ENCODE measurements around the gene SDHAF1. TPM values are rescaled to one million over a fixed set of nuclear protein-coding genes. Genes with fewer than 3 reads are reported as not detected.

SDHAF1 gene
- total and polyA plus RNA-seq, 3 experiments from 2014 or later = 21.0 to 54.2 (median 21.9) TPM

DNA sequence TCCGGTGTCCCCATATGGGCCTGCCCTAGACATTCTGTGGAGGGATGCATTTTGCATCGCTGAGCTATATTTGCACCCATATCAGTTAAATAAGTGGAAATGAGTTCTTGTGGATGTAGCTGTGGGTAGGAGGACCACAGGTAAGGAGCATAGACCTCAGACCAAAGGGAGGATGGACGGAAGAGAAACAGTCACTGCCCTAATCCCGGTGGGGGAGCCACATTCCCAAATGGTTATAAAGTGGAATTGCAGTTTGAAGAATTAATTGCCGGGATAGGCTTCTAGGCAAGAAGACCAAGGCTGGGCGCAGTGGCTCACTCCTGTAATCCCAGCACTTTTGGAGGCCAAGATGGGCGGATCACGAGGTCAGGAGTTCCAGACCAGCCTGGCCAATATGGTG lies 1.8 kb downstream of the SDHAF1 start:
- Mint-ChIP-seq H3K4me1 (peaks cover 37 to 51% (median 47%) of the 10 kb centered on the region in 3 donors), H3K9me3 (peaks cover 0 to 2% (median 0%) of the 10 kb centered on the region in 5 donors), H3K27me3 (no peaks in the 10 kb centered on the region), H3K4me3 (peak overlapping the region; percentile 87 to 96 (median 89)), H3K36me3 (peaks cover 0 to 40% (median 4%) of the 10 kb centered on the region in 3 donors), H3K27ac (peak overlapping the region; percentile 3 to 91 (median 86))
- Histone ChIP-seq H3K4me3 (ENCODE audit: low read length) (no peak overlapping the region), H3K27ac (ENCODE audit: low read depth, low read length) (no peak overlapping the region), H3K9me3 (ENCODE audit: low read length) (no peaks in the 10 kb centered on the region), H3K36me3 (ENCODE audit: insufficient read depth, low read length) (no peaks in the 10 kb centered on the region), H3K27me3 (ENCODE audit: insufficient read depth, low read length, poor library complexity, severe bottlenecking) (no peaks in the 10 kb centered on the region), H3K4me1 (ENCODE audit: insufficient read depth, low read length) (peaks cover 22% of the 10 kb centered on the region)
- ChIA-PET CTCF (interaction anchor here (0.7 to 1.7 kb wide), 4 partner anchors 10 to 140 kb away, joined by 3 to 6 read pairs (median 3); no protein-coding TSS in a partner anchor), POLR2A (interaction anchor here (0.9 kb wide), 1 partner anchor 17 kb away, joined by 3 read pairs; the partner anchor contains the start of gene ALKBH6)
- no peak for DNase-seq

DNA sequence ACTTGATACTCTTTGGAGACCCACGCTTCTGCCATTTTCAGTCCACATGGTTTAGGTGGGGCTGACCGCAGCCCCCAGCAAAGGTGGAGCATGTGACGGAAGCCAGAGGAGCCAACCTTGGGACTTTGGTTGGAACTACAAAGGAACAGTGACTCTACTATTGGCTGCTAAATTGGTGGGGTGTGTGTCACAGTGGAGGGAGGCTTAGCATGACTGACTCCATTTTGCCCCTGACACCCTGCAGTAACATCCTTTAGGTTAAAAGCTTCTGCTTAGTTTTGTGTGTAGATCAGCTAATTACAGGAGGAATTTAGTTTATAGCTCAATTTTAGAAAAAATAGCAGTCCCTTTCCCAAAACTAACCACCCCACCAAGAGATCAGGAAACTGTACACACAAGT lies 6.6 kb downstream of the SDHAF1 start:
- Histone ChIP-seq H3K9me3 (ENCODE audit: low read length) (no peaks in the 10 kb centered on the region), H3K36me3 (ENCODE audit: insufficient read depth, low read length) (no peaks in the 10 kb centered on the region), H3K27me3 (ENCODE audit: insufficient read depth, low read length, poor library complexity, severe bottlenecking) (no peaks in the 10 kb centered on the region), H3K27ac (ENCODE audit: low read depth, low read length) (no peak overlapping the region), H3K4me1 (ENCODE audit: insufficient read depth, low read length) (peaks cover 6% of the 10 kb centered on the region), H3K4me3 (ENCODE audit: low read length) (no peak overlapping the region)
- peak overlapping the region in 2 of 8 donors; percentile 62 to 65 for H3K27ac Mint-ChIP-seq
- ChIA-PET POLR2A (no interaction called here), CTCF (no interaction called here)
- no peaks in the 10 kb centered on the region for H3K27me3 Mint-ChIP-seq
- no peak for DNase-seq
- no peak overlapping the region for H3K4me3 Mint-ChIP-seq
- peaks cover 23 to 37% (median 31%) of the 10 kb centered on the region in 3 donors for H3K4me1 Mint-ChIP-seq
- peaks cover 0 to 43% (median 11%) of the 10 kb centered on the region in 3 donors for H3K36me3 Mint-ChIP-seq
- no peaks in the 10 kb centered on the region for H3K9me3 Mint-ChIP-seq

DNA sequence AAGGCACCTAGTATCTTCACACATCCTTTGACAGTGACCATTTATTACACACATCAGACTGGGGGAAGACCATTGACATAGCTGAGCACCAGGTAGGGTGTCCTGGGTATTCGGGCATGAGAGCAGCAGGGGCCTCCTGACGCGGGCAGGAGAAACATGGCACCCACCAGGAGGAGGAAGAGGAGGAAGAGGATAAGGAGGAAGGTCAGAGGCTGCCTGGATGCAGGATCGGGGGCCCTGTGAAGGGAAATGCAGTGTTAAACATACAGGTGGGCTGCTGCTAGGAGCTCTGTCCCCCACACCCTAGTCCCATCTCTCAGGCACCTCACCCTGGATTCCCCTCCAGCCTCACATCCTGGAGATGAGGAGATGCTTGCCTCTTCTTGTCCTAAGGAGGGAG lies 8.3 kb downstream of the SDHAF1 start:
- peaks cover 4% of the 10 kb centered on the region for H3K4me1 ChIP-seq (ENCODE audit: insufficient read depth, low read length)
- no peak overlapping the region for H3K4me3 ChIP-seq (ENCODE audit: low read length)
- POLR2A ChIA-PET = no interaction called here
- CTCF ChIA-PET = no interaction called here
- no peak for DNase-seq
- no peaks in the 10 kb centered on the region for H3K9me3 ChIP-seq (ENCODE audit: low read length)
- no peak overlapping the region for H3K4me3 Mint-ChIP-seq
- H3K27ac Mint-ChIP-seq = peak overlapping the region in 2 of 8 donors; percentile 81 to 86
- no peaks in the 10 kb centered on the region for H3K27me3 Mint-ChIP-seq
- H3K36me3 Mint-ChIP-seq = peaks cover 0 to 32% (median 7%) of the 10 kb centered on the region in 3 donors
- H3K36me3 ChIP-seq (ENCODE audit: insufficient read depth, low read length) = no peaks in the 10 kb centered on the region
- no peak overlapping the region for H3K27ac ChIP-seq (ENCODE audit: low read depth, low read length)
- H3K9me3 Mint-ChIP-seq = no peaks in the 10 kb centered on the region
- no peaks in the 10 kb centered on the region for H3K27me3 ChIP-seq (ENCODE audit: insufficient read depth, low read length, poor library complexity, severe bottlenecking)
- H3K4me1 Mint-ChIP-seq = peaks cover 13 to 24% (median 19%) of the 10 kb centered on the region in 3 donors

DNA sequence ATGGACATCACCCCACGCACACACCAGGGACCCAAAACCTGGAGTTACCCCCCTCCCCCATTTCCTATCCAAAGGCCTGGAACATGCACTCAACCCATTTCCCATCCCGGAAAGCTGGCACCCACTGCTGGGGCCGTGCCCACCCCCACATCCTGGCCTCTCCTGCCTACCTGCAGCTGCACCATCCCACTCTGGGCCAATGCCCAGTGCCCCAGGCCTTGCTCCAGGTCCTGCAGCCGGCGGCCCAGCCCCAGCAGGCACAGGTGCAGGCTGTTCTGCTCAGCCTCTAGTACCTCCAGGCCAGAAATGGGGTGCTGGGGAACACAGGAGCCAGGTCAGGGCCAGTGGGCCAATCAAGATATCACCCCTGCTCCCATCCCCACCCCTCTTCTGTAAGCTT lies 12.0 kb downstream of the SDHAF1 start:
- Mint-ChIP-seq H3K4me1 (peaks cover 13 to 16% (median 15%) of the 10 kb centered on the region in 3 donors), H3K9me3 (no peaks in the 10 kb centered on the region), H3K4me3 (no peak overlapping the region), H3K27ac (no peak overlapping the region), H3K36me3 (peaks cover 0 to 9% (median 7%) of the 10 kb centered on the region in 3 donors), H3K27me3 (no peaks in the 10 kb centered on the region)
- Histone ChIP-seq H3K4me1 (ENCODE audit: insufficient read depth, low read length) (peaks cover 7% of the 10 kb centered on the region), H3K9me3 (ENCODE audit: low read length) (no peaks in the 10 kb centered on the region), H3K4me3 (ENCODE audit: low read length) (no peak overlapping the region), H3K36me3 (ENCODE audit: insufficient read depth, low read length) (no peaks in the 10 kb centered on the region), H3K27me3 (ENCODE audit: insufficient read depth, low read length, poor library complexity, severe bottlenecking) (no peaks in the 10 kb centered on the region), H3K27ac (ENCODE audit: low read depth, low read length) (no peak overlapping the region)
- DNase-seq = no peak
- ChIA-PET POLR2A (no interaction called here), CTCF (interaction anchor here (2.2 kb wide), 1 partner anchor 11 kb away, joined by 6 read pairs; no protein-coding TSS in a partner anchor)

DNA sequence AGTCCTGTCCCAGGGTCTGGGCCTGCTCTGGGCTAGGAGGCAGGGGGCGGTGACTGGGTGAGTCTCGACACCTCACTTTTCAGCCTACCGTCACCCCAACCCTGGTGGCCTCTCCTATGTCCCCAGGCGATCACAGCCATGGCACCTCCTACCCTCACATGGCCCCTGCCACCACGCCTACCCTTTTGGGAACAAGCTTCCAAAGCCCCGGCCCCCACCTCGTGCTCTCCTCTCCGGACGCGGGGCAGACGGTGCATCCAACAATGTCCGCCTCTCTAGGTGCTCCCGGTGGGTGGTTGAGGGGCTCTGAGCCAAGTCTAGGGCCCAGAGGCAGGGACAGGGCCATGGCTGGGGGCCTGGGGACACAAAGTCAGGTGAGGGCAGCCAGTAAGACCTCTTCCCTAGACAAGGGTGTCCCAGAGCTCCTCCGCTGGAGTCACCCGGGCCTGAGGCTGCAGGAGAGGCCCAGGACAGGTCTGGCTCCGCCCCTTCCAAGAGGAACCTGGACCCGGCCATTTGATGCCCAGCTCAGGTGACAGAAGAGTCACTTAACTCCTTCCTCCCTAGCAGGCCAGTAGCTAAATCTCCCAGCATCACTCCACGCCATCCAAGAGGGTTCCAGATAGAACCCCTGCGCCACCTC lies 13.5 kb downstream of the SDHAF1 start, which contains the start of gene SYNE4:
Gene SYNE4 (minus strand): TSS at position 478 of the 643 bp plus-strand sequence. CDS start 132 bp downstream, at position 346.
- H3K27ac Mint-ChIP-seq = peak within 1 kb of the TSS in 5 of 8 donors; percentile 28 to 57 (median 45)
- H3K27me3 Mint-ChIP-seq = no peaks in the 10 kb centered on the region
- DNase-seq = no peak
- Histone ChIP-seq H3K4me1 (ENCODE audit: insufficient read depth, low read length) (peaks cover 13% of the 10 kb centered on the region), H3K4me3 (ENCODE audit: low read length) (peak within 1 kb of the TSS; percentile 15), H3K36me3 (ENCODE audit: insufficient read depth, low read length) (no peaks in the 10 kb centered on the region), H3K27me3 (ENCODE audit: insufficient read depth, low read length, poor library complexity, severe bottlenecking) (no peaks in the 10 kb centered on the region), H3K27ac (ENCODE audit: low read depth, low read length) (no peak within 1 kb of the TSS), H3K9me3 (ENCODE audit: low read length) (no peaks in the 10 kb centered on the region)
- H3K9me3 Mint-ChIP-seq = no peaks in the 10 kb centered on the region
- CTCF ChIA-PET = interaction anchor here (1.3 to 1.5 kb wide), 2 partner anchors 10 to 50 kb away, joined by 4 read pairs; no protein-coding TSS in a partner anchor
- H3K4me3 Mint-ChIP-seq = peak within 1 kb of the TSS; percentile 60 to 92 (median 73)
- POLR2A ChIA-PET = interaction anchor here (0.6 kb wide), 1 partner anchor 52 kb away, joined by 3 read pairs; no protein-coding TSS in a partner anchor
- peaks cover 0 to 5% (median 4%) of the 10 kb centered on the region in 3 donors for H3K36me3 Mint-ChIP-seq
- H3K4me1 Mint-ChIP-seq = peaks cover 20 to 27% (median 25%) of the 10 kb centered on the region in 3 donors

DNA sequence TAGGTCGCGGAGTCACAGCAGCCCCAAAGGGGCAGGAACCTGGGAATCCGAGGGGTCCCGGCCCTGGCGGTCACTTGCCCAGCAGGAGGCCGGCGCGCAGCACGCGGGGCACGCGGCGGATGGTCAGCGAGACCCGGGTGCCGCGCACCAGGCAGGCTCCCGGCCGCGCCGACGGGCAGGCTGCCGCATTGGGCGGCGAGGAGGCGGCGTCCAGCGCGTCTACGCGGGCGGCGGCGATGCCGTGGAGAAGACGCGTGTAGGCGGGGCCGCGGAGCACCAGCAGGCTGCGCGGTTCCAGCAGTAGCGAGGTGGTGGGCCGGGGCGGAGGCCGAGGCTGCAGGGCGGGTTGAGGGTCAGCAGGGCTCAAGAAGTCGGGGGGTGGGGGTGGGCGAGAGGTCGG lies 14.2 kb downstream of the SDHAF1 start:
- Histone ChIP-seq H3K4me1 (ENCODE audit: insufficient read depth, low read length) (peaks cover 16% of the 10 kb centered on the region), H3K36me3 (ENCODE audit: insufficient read depth, low read length) (no peaks in the 10 kb centered on the region), H3K9me3 (ENCODE audit: low read length) (no peaks in the 10 kb centered on the region), H3K27ac (ENCODE audit: low read depth, low read length) (no peak overlapping the region), H3K27me3 (ENCODE audit: insufficient read depth, low read length, poor library complexity, severe bottlenecking) (no peaks in the 10 kb centered on the region), H3K4me3 (ENCODE audit: low read length) (peak overlapping the region; percentile 15)
- H3K4me1 Mint-ChIP-seq = peaks cover 28 to 34% (median 33%) of the 10 kb centered on the region in 3 donors
- peak in 4 of 5 donors; percentile 18 to 51 (median 26) for DNase-seq
- H3K27me3 Mint-ChIP-seq = no peaks in the 10 kb centered on the region
- peak overlapping the region in 2 of 8 donors; percentile 45 to 57 for H3K27ac Mint-ChIP-seq
- POLR2A ChIA-PET = interaction anchor here (0.6 kb wide), 1 partner anchor 53 kb away, joined by 3 read pairs; no protein-coding TSS in a partner anchor
- CTCF ChIA-PET = interaction anchor here (0.7 to 1.5 kb wide), 3 partner anchors 9 to 601 kb away, joined by 3 to 4 read pairs (median 4); no protein-coding TSS in a partner anchor
- H3K9me3 Mint-ChIP-seq = no peaks in the 10 kb centered on the region
- peak overlapping the region; percentile 23 to 92 (median 67) for H3K4me3 Mint-ChIP-seq
- H3K36me3 Mint-ChIP-seq = peaks cover 0 to 8% (median 4%) of the 10 kb centered on the region in 3 donors

DNA sequence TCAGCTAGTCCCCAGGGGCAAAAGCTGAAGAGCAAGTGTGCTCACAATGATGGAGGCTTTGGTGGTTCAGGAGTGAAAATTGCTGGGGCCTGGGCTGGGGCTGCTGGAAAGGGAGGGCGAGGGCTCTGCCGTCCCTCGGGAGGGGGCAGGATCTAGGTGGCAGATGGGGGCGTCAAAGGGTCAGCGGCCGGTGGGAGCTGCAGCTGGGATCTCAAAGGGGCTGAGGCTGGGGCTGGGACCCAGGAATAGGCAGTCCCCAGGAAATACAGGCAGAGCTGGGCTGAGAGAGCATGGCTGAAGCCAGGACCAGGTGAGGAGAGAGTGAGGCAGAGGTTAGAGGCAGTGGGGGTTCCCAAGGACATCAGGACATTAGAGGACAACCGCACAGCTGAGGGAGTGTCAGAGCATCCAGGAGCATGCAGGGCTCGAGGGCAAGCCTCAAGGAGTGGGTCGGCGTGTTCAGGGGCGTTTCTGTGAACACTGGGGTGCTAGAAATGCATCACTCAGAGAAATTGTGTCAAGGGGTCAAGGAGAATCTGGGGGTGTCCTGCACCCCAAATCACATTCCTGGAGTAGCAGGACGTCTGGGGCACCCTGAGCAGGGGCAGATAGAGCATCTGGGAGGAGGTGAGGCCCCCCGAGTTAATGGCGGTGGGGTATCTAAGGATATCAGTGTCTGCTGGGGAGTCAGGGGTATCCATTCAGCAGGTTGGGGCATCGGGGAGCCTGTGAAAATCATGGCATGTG lies 14.8 kb downstream of the SDHAF1 start:
- CTCF ChIA-PET = interaction anchor here (0.7 to 1.5 kb wide), 3 partner anchors 9 to 601 kb away, joined by 3 to 4 read pairs (median 4); no protein-coding TSS in a partner anchor
- Mint-ChIP-seq H3K4me3 (peak overlapping the region; percentile 23 to 92 (median 67)), H3K27me3 (no peaks in the 10 kb centered on the region), H3K4me1 (peaks cover 34 to 40% (median 39%) of the 10 kb centered on the region in 3 donors), H3K27ac (peak overlapping the region in 6 of 8 donors; percentile 28 to 95 (median 50)), H3K36me3 (peaks cover 0 to 8% (median 4%) of the 10 kb centered on the region in 3 donors), H3K9me3 (no peaks in the 10 kb centered on the region)
- POLR2A ChIA-PET = no interaction called here
- Histone ChIP-seq H3K4me3 (ENCODE audit: low read length) (peak overlapping the region; percentile 15), H3K36me3 (ENCODE audit: insufficient read depth, low read length) (no peaks in the 10 kb centered on the region), H3K27me3 (ENCODE audit: insufficient read depth, low read length, poor library complexity, severe bottlenecking) (no peaks in the 10 kb centered on the region), H3K4me1 (ENCODE audit: insufficient read depth, low read length) (peaks cover 19% of the 10 kb centered on the region), H3K9me3 (ENCODE audit: low read length) (no peaks in the 10 kb centered on the region), H3K27ac (ENCODE audit: low read depth, low read length) (no peak overlapping the region)
- DNase-seq = no peak

Data from CD8-positive, alpha-beta memory T cell (primary cell).